Kidney (tissue), 14 donors: ENCODE measurements around the gene CAPN13. TPM values are rescaled to one million over a fixed set of nuclear protein-coding genes. Genes with fewer than 3 reads are reported as not detected.

Experiments used
- DNase-seq, 5 donors: peaks; one replicate each; pipeline ENCODE4 v3.0.0-alpha.2; 2013 to 2020
- FAIRE-seq: peaks from 2 replicates; lab custom pipeline; 2012; peaks lifted over from hg19 to GRCh38; lab: Jason Lieb, UNC
- H3K27ac ChIP-seq, 2 donors: one replicate each; pipeline ENCODE4 v1.7.0; 2013; ENCODE audit warnings: low read depth in 2 of 2, low read length in 2 of 2, inconsistent platforms in 1 of 2
- H3K27me3 ChIP-seq: one replicate; pipeline ENCODE4 v1.7.1; 2013; ENCODE audit warnings: low read length, inconsistent platforms; ENCODE audit not compliant: control insufficient read depth, insufficient read depth
- H3K36me3 ChIP-seq, 3 donors: one replicate each; pipeline versions ENCODE4 v1.7.0 to v1.7.1; 2013; ENCODE audit warnings: low read length in 3 of 3, control low read depth in 1 of 3, inconsistent platforms in 1 of 3; ENCODE audit not compliant: insufficient read depth in 3 of 3, control insufficient read depth in 2 of 3
- H3K4me1 ChIP-seq, 3 donors: one replicate each; pipeline versions ENCODE4 v1.7.0 to v1.7.1; 2013; ENCODE audit warnings: low read length in 3 of 3, inconsistent platforms in 1 of 3, low read depth in 1 of 3; ENCODE audit not compliant: control insufficient read depth in 2 of 3, insufficient read depth in 2 of 3
- H3K4me3 ChIP-seq, 3 donors: one replicate each; pipeline versions ENCODE4 v1.7.0 to v1.8.1; 2013; ENCODE audit warnings: low read length in 3 of 3, control low read depth in 1 of 3, inconsistent platforms in 1 of 3
- H3K9ac ChIP-seq, 3 donors: one replicate each; pipeline versions ENCODE4 v1.7.0 to v1.7.1; 2013; ENCODE audit warnings: low read length in 3 of 3, control low read depth in 1 of 3, inconsistent platforms in 1 of 3
- H3K9me3 ChIP-seq, 3 donors: one replicate each; pipeline versions ENCODE4 v1.7.0 to v1.7.1; 2013; ENCODE audit warnings: low read length in 3 of 3, control low read depth in 1 of 3, inconsistent platforms in 1 of 3; ENCODE audit not compliant: control insufficient read depth in 2 of 3, insufficient read depth in 1 of 3
- CTCF ChIP-seq: IDR thresholded peaks from 3 replicates; pipeline ENCODE4 v1.5.1; 2012; ENCODE audit warnings: mild to moderate bottlenecking, moderate library complexity, borderline replicate concordance; ENCODE audit not compliant: insufficient read depth; ENCODE audit errors: extremely low read depth
- intact Hi-C: fragments of 100-400 bp; cut with DNase I; formaldehyde crosslinking; loops from one replicate; pipeline ENCODE4 v1.11.1; 2022
- polyA plus RNA-seq: library from polyadenylated mRNA; stranded (reverse); fragments of 350-450 nt; fragmentation: Illumina TruSeq; extraction: RNeasy Lipid Tissue Mini Kit (QIAGEN cat#74804); gene quantifications from one replicate; pipeline ENCODE4 v1.2.3, GENCODE V29; 2014; ENCODE audit warnings: low read depth, low replicate concordance; ENCODE audit not compliant: insufficient read depth
- total RNA-seq: library from RNA; stranded (reverse); fragmentation: NEBNext Ultra II Directional; extraction: Animal tissue kit (Norgen Biotek cat#: 25700); gene quantifications from one replicate; pipeline ENCODE4 v1.2.1, GENCODE V29; 2021
- donor health status: control.
- donor health status: control.
- donor health status: control.
- donor health status: control.
- donor health status: control.
- donor health status: DM: yes; HTN: yes; CAD: no.
- donor health status: Normal renal cell carcinoma (clear cell type).

Gene CAPN13
- total and polyA plus RNA-seq, 2 donors from 2014 or later = 3.4 to 9.2 TPM

GRCh38 chr2:30756051-30756719 lies 51.1 kb downstream of the CAPN13 start:
- FAIRE-seq = no peak
- Histone ChIP-seq H3K27me3 (no peaks in the 10 kb centered on the region), H3K4me3 (no peak overlapping the region), H3K4me1 (peaks cover 0 to 2% (median 0%) of the 10 kb centered on the region in 3 donors), H3K9ac (no peak overlapping the region), H3K9me3 (no peaks in the 10 kb centered on the region), H3K27ac (no peak overlapping the region), H3K36me3 (no peaks in the 10 kb centered on the region)
- peak in 3 of 5 donors; percentile 24 to 43 (median 26) for DNase-seq
- no peak for TF ChIP-seq CTCF
- intact Hi-C loops = no loop called here

GRCh38 chr2:30753630-30754029 lies 53.6 kb downstream of the CAPN13 start:
- Histone ChIP-seq H3K27me3 (no peaks in the 10 kb centered on the region), H3K4me1 (peaks cover 0 to 2% (median 0%) of the 10 kb centered on the region in 3 donors), H3K36me3 (no peaks in the 10 kb centered on the region), H3K4me3 (no peak overlapping the region), H3K27ac (no peak overlapping the region), H3K9me3 (no peaks in the 10 kb centered on the region), H3K9ac (no peak overlapping the region)
- FAIRE-seq = no peak
- intact Hi-C loops = no loop called here
- DNase-seq = peak in 1 of 5 donors; percentile 2
- TF ChIP-seq CTCF = no peak

- no peak for TF ChIP-seq CTCF
- intact Hi-C loops = no loop called here
- H3K9ac ChIP-seq = no peak overlapping the region
- H3K36me3 ChIP-seq = no peaks in the 10 kb centered on the region
- H3K27ac ChIP-seq = no peak overlapping the region
- H3K4me1 ChIP-seq = peaks cover 0 to 2% (median 0%) of the 10 kb centered on the region in 3 donors
- FAIRE-seq (no peak), DNase-seq (peak in 1 of 5 donors; percentile 8)
- no peaks in the 10 kb centered on the region for H3K27me3 ChIP-seq
- no peak overlapping the region for H3K4me3 ChIP-seq
- no peaks in the 10 kb centered on the region for H3K9me3 ChIP-seq
Observed at GRCh38 chr2:30752811-30753210, 54.4 kb downstream of the CAPN13 start.

DNA sequence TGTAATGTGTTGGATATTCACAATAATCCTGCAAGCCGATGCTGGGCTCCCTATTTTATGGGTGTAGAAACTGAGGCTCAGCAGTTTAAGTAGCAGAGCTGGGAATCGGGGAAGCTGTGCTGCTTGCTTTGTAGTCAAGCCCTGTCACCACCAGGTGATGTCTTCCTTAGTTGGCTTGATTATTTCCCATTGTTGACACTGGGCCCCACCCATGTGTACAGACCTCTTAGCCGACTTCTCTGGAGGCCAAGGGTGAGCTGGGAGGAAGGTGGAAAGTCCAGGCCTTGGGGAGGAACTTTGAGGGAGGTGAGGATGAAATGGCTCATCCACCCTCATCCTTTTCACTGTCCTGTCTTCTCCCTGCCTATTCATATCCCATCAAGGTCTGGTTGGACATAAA lies 60.0 kb downstream of the CAPN13 start:
- no peaks in the 10 kb centered on the region for H3K27me3 ChIP-seq
- no peaks in the 10 kb centered on the region for H3K4me1 ChIP-seq
- no peaks in the 10 kb centered on the region for H3K9me3 ChIP-seq
- no peak overlapping the region for H3K27ac ChIP-seq
- no peaks in the 10 kb centered on the region for H3K36me3 ChIP-seq
- H3K9ac ChIP-seq = no peak overlapping the region
- TF ChIP-seq CTCF = no peak
- DNase-seq = peak in 1 of 5 donors; percentile 8
- H3K4me3 ChIP-seq = no peak overlapping the region
- intact Hi-C loops = no loop called here
- no peak for FAIRE-seq
